Lung microvascular endothelial cell (primary cell): ENCODE results near the gene KRTAP22-2. TPM values are rescaled to one million over a fixed set of nuclear protein-coding genes. Genes with fewer than 3 reads are reported as not detected.

ENCODE experiments used
- DNase-seq, 2 donors: peaks; one replicate each; pipeline versions ENCODE4 v3.0.0 to v3.0.0-alpha.2; 2010; ENCODE audit warnings: low read depth in 2 of 2
- total RNA-seq: library from RNA; depleted of rRNA; stranded (reverse); fragments of >200 nt; gene quantifications from 2 replicates; pipeline ENCODE4 v1.2.1, GENCODE V29; 2014

KRTAP22-2 gene
- total RNA-seq, 1 donor from 2014 or later: not detected

DNA sequence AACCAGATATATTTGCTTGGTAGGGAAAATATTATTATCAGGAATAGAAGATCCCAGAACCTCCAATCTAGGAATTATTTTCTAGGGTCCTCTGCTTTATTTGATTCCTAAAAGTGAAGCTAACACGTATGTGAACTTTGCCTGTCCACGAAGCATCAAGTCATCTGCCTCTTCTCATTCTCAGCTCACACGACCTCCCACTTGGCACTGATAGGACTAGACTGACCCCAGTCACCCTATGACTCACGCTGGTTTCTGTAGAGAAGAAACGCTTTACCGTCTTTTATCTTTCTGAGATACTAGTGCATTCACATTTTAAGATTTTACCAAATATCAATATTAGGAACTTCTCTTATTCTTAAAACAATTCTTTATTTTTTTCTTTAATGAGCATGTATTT, 27.1 kb downstream of the KRTAP22-2 start:
- no peak for DNase-seq

DNA sequence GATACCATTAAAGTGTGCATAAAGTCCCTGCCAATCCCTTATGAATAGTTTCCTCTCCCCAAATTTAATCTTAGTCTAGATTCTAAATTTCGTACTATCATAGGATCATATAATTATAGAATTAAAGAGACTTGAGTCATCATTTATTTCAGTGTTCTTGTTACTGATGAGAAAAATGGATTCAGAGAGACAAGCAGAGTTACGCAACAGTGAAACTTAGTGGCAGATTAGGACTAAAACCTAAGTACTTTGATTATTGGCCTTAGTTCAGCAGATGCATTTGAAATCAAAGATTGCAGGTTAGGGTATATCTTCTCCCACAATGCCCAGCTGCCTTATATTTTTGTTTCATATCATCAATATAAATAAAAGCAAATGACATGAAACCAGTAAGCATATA, 28.2 kb downstream of the KRTAP22-2 start:
- DNase-seq: no peak

DNA sequence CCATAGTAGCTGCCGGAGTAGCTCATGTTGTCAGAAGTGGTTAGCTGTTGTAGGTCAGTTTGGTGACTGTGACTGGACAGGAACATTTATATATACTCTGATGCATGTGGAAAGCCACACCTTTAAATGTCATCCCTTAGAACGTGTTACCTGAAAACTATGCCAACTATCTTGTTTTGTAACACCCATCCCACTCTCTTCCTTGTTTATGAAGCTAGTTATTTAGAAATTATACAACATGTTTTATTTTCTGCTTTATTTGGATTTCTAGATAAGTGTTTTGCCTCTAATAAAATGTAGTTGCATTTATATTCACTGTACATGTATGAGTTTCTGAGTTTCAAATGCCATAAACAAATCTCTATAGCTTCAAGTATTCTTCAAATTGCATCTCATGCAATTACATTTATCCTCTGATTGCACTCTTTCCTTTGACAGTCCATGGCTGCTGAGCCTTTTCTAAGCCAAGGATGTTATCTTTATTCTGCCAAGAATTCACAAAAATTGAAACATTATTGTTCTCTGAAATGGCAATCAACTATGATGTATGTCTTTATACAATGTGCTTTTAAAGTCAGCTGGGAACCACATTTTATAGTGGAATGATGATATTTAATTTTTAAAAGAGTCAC, 28.8 kb downstream of the KRTAP22-2 start, which contains the start of gene KRTAP19-7:
TSS of gene KRTAP19-7 (minus strand) at position 51 of the 632 bp plus-strand sequence. CDS start at position 26, 25 bp downstream.
- DNase-seq: no peak

DNA sequence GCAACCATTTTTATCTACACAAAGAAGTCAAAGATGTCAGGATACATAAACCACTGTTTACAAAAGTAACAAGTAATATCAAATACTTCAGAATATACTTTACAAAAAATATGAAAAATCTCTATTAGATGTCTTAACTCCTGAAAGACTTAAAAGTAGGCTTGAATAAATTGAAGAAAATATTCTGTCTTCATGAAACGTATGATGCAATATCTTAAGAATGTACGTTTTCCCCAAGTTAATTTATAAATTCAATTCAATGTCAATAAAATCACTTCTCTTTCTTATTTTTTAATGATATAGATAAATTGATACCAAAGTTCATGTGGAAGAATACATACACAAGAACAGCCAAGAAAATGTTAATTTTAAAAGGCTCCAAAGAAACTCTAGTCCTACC, 35.1 kb downstream of the KRTAP22-2 start:
- no peak for DNase-seq

DNA sequence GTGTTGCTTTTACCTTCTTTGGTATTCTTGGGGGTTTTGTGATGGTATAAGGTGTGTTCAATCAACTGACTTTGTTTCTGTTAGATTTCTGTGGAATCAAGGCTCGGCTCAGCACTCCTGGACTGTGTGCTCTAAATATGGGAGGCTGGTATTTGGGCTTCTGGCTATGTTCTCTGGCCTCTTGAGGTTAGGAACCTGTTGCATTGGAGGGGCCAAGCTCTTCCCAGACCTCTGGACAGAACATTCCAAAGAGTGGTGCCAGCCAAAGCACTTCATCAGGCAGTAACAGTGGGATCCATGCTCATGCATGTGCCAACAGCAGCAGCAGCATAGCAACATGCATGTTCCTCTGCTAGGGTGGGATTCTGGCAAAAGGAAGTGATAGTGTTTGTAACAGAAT, 37.4 kb downstream of the KRTAP22-2 start:
- DNase-seq: no peak

DNA sequence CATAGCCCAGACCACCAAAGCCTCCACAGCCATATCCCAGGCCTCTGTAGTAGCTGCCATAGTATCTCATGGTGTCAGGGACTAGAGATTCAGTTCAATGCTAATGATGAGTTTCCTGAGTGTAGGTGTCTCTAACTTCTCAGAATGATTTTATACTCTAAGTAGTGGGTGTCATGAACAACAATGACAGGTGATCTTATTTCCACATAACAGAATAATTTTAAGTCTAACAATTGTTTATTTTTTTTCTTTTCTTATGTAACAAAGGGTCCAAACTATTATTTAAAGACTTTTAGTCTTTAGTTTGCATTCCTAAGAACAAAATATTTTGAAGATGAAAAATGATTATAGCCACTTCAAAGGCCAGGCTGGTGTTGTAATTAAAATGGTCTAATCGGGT, 48.4 kb downstream of the KRTAP22-2 start, which contains the start of gene KRTAP19-6:
TSS of gene KRTAP19-6 (minus strand) at position 101 of the 400 bp plus-strand sequence. CDS start at position 70, 31 bp downstream.
- no peak for DNase-seq

Other genes with a start within 250 kb of the KRTAP22-2 start
- not detected in 2 replicates for gene KRTAP23-1, start 241.8 kb downstream of the KRTAP22-2 start, total RNA-seq
- gene KRTAP13-2, start 218.1 kb downstream of the KRTAP22-2 start, total RNA-seq: not detected in 2 replicates
- gene KRTAP13-1, start 194.4 kb downstream of the KRTAP22-2 start, total RNA-seq: not detected in 2 replicates
- gene KRTAP13-3, start 164.5 kb downstream of the KRTAP22-2 start, total RNA-seq: not detected in 2 replicates
- gene KRTAP13-4, start 160.2 kb downstream of the KRTAP22-2 start, total RNA-seq: not detected in 2 replicates
- not detected in 2 replicates for gene KRTAP15-1, start 150.1 kb downstream of the KRTAP22-2 start, total RNA-seq
- not detected in 2 replicates for gene KRTAP19-1, start 110.0 kb downstream of the KRTAP22-2 start, total RNA-seq
- gene KRTAP19-2, start 103.0 kb downstream of the KRTAP22-2 start, total RNA-seq: not detected in 2 replicates
- not detected in 2 replicates for gene KRTAP19-3, start 98.4 kb downstream of the KRTAP22-2 start, total RNA-seq
- not detected in 2 replicates for gene KRTAP19-4, start 93.2 kb downstream of the KRTAP22-2 start, total RNA-seq
- not detected in 2 replicates for gene KRTAP19-5, start 88.3 kb downstream of the KRTAP22-2 start, total RNA-seq
- not detected in 2 replicates for gene KRTAP19-6, start 48.5 kb downstream of the KRTAP22-2 start, total RNA-seq
- not detected in 2 replicates for gene KRTAP19-7, start 29.1 kb downstream of the KRTAP22-2 start, total RNA-seq
- not detected in 2 replicates for gene KRTAP6-3, start 2.0 kb upstream of the KRTAP22-2 start, total RNA-seq
- not detected in 2 replicates for gene KRTAP6-2, start 8.5 kb upstream of the KRTAP22-2 start, total RNA-seq
- gene KRTAP22-1, start 10.7 kb upstream of the KRTAP22-2 start, total RNA-seq: not detected in 2 replicates
- gene KRTAP6-1, start 23.5 kb upstream of the KRTAP22-2 start, total RNA-seq: not detected in 2 replicates
- not detected in 2 replicates for gene KRTAP20-1, start 26.0 kb upstream of the KRTAP22-2 start, total RNA-seq
- not detected in 2 replicates for gene KRTAP20-4, start 30.2 kb upstream of the KRTAP22-2 start, total RNA-seq
- gene KRTAP20-2, start 44.8 kb upstream of the KRTAP22-2 start, total RNA-seq: not detected in 2 replicates
- gene KRTAP20-3, start 52.5 kb upstream of the KRTAP22-2 start, total RNA-seq: not detected in 2 replicates
- gene KRTAP21-3, start 128.4 kb upstream of the KRTAP22-2 start, total RNA-seq: not detected in 2 replicates
- gene KRTAP21-2, start 156.9 kb upstream of the KRTAP22-2 start, total RNA-seq: not detected in 2 replicates
- gene KRTAP21-1, start 165.0 kb upstream of the KRTAP22-2 start, total RNA-seq: not detected in 2 replicates
- not detected in 2 replicates for gene KRTAP8-1, start 222.9 kb upstream of the KRTAP22-2 start, total RNA-seq
- gene KRTAP7-1, start 239.4 kb upstream of the KRTAP22-2 start, total RNA-seq: not detected in 2 replicates